Adrenal gland (tissue), 5 donors: ENCODE data around the gene SLC25A20.

Experiments
- POLR2A ChIP-seq, 2 donors: fragments of 450-650 bp; IDR thresholded peaks; one replicate each; pipeline ENCODE4 v1.6.1; 2017; ENCODE audit warnings: antibody characterized with exemption in 2 of 2, mild to moderate bottlenecking in 2 of 2, moderate library complexity in 1 of 2
- TF ChIP-seq, protein P1 (sequence below), 6 experiments: fragments of 450-650 bp in 4 of 6; fragments of 200-600 bp in 2 of 6; sonication (generic) in 1 of 6; IDR thresholded peaks; 1 replicate in 5 of 6; 2 replicates in 1 of 6; pipeline versions ENCODE4 v1.5.1 to v1.8.0; 2016 to 2021; ENCODE audit warnings: antibody characterized with exemption in 6 of 6, mild to moderate bottlenecking in 2 of 6, moderate library complexity in 1 of 6
- donor health status: DM: no; HTN: no; CAD: no.

DNA sequence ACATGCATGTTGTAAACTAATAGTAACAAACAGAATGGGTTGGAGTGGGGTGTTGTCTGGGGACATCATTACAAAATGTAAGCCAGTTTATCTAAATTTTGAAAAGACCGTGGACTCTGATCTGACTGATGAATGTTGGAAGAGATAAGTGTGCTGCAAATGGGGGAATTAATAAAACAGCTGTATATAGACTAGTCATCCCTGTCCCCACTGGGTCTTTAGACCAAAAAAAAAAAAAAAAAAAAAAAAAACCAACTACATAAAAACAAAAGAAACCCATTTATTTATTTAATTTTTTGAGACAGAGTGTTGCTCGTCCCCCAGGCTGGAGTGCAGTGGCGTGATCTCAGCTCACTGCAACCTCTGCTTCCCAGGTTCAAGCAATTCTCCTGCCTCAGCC is 40.0 kb upstream of the SLC25A20 start:
- no peak for TF ChIP-seq POLR2A (IDR thresholded peaks at IDR 0.05)
- TF ChIP-seq, protein P1, sequence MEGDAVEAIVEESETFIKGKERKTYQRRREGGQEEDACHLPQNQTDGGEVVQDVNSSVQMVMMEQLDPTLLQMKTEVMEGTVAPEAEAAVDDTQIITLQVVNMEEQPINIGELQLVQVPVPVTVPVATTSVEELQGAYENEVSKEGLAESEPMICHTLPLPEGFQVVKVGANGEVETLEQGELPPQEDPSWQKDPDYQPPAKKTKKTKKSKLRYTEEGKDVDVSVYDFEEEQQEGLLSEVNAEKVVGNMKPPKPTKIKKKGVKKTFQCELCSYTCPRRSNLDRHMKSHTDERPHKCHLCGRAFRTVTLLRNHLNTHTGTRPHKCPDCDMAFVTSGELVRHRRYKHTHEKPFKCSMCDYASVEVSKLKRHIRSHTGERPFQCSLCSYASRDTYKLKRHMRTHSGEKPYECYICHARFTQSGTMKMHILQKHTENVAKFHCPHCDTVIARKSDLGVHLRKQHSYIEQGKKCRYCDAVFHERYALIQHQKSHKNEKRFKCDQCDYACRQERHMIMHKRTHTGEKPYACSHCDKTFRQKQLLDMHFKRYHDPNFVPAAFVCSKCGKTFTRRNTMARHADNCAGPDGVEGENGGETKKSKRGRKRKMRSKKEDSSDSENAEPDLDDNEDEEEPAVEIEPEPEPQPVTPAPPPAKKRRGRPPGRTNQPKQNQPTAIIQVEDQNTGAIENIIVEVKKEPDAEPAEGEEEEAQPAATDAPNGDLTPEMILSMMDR (IDR thresholded peaks at IDR 0.05) = no peak
